Stimulated activated CD4-positive, alpha-beta T cell treated with anti-CD3 and anti-CD28 coated beads, Interleukin-4, amount 100 ng/mL, for 1 hour (primary cell): Measurements from ENCODE around the gene NFASC.

Experiments used
- DNase-seq: peaks from one replicate; pipeline ENCODE4 v3.0.0-alpha.2; 2020

The NFASC gene

DNA sequence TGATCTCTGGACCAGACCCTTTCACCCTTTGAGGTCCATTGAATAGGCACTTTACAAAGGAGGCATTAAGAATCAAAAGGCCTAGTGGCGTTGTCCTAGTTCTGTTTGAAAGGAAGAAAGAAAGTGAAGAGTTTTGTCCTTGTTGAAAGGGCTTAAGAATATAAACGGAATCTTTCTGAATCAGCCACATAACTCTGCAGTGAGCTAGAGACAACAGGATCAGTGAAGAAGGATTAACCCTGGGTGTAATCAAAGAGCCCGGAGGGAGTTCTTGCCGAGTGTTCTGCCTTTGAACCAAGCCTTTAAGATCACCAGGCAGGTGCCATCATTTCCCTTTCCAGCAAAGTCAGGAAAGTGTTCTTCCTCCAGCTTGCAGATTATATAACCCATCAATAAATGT is 117.5 kb downstream of the NFASC start:
- no peak for DNase-seq

DNA sequence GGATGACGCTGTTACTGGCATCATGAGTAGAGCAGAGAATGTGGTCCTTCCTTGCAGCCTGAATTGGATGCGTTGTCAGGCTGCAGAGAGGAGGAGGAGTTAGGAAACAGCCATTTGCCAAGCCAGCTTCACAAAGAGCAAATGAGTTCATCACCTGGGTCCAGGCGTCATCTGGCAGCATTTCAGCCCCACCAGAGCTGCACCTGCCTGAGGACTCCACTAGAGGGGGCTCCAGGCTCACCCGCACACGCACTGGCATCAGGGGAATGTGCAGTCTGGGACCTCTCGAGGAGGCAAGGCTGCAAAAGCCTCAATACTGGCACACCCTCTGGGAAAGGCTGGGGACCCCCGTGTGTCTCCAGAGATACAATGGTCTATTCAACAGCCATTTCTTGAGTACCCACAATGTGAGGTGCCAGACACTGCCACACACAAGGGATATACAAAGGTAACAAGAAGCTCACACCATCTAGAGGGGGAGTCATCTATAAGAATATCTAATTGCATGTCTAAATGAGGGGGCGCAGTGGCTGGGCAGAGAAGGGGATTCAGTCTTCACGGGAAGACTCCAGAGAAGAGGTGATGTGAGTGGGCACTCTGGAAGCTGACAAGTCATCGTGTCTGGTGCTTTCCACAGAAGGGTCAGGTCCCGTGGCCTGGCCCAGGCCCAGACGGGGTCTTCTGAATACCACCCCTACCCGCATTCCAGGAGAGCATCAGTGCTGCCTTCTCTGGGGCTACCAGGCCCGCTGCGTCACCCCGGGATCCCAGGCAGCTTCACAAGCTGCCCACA is 118.8 kb downstream of the NFASC start:
- peak; percentile 42 for DNase-seq

GRCh38 chr1:204990059-204990664 is 119.5 kb downstream of the NFASC start:
- no peak for DNase-seq

DNA sequence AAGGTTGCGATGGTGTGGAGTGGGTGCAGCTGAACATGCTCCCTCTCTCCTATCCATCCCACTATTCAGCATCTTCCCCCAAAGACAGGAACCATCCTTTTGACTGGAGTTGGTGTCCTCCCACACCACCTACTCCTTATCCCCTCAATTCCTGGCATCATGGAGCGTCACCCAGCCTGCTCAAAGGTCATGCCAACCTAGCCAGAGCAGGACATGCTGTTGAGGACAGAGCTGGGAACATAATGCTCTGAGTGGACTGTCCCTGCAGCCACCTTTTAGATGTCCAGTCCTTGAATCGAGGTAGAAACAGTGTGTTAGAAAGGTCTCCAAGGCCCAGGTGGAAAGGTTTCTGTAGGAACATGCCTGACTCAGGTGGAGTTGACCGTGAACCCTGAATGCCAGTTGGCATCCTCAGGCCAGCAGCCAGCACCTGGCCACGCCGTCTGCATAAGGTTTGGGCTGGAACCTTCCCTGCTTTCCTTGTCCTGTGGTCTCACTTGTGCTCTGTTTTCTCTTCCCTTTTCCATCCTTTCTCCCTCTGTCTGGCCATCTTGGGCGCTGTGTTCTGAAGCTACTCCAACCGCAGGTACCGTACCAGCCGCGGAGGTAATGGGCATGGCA is 120.2 kb downstream of the NFASC start:
- no peak for DNase-seq

GRCh38 chr1:204991342-204991844 is 120.7 kb downstream of the NFASC start:
- DNase-seq, result no peak

- DNase-seq, result no peak
These were observed 121.7 kb downstream of the NFASC start for GRCh38 chr1:204992201-204992997.

DNA sequence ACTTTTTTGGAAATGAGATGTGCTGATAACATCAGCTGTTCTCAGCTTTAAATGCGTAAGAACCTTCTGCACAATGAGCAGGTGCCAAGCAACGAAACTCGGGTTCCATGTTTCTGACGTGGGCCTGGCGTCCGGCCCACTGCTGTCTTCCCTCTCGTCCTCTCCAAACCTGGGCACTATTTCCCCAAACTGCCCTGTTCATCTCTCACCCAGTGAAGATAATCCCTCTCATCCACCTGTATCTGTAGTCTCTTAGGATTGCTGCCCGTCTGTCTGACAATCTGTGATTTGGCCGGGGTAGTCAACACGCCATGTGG is 122.3 kb downstream of the NFASC start:
- DNase-seq, result no peak

DNA sequence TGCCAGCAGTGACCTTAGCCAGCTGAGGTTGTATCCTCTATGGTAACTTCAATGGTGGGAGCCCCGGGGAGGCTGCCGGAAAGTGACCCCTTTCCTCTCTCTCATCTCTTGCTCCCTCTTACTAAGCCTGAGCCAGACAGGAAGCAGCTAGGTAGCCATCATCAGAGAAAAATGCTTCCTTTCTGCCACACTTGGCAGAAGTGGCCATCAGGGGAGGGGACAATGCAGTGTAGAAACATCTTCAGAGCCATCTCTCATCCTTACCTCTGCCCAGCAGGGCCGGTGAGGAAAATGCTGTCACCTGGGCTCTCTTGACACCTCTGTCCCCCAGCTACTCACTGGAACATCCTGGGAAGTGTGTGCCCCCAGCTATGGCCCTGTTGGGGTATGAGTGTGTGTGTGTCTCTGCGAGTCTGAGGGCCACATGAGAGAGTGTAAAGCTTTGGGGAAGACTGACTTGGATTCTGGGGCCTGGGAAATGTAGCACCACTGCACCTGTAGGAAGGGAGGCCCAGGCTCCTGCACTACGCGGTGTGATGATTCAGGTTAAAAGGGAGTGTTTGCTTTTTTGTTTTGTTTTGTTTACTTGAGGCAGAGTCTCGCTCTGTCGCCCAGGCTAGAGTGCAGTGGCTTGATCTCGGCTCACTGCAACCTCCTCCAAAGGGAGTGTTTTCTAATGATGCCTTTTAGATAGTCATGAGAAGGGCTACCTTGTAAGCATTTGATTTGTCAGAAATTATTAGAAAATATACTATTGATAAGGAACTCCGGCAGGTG is 123.6 kb downstream of the NFASC start:
- no peak for DNase-seq

GRCh38 chr1:204996981-204997380 is 126.3 kb downstream of the NFASC start:
- no peak for DNase-seq

GRCh38 chr1:204997591-204998355 is 127.1 kb downstream of the NFASC start:
- DNase-seq, result no peak

DNA sequence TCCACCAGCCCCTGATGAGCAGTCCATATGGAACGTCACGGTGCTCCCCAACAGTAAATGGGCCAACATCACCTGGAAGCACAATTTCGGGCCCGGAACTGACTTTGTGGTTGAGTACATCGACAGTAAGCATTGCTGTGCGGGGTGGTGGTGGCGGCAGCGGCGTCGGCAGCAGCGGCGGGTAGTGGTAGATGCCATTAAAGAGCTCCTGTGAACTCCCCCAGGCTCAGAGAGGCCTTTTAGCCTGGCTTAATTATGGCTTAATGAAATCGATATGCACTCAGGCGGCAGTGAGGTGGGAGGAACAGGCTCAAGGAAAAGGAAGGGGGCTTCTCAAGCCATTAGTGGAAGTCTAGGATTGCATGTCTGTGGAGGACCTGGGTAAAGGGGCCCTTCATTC is 130.5 kb downstream of the NFASC start:
- no peak for DNase-seq

DNA sequence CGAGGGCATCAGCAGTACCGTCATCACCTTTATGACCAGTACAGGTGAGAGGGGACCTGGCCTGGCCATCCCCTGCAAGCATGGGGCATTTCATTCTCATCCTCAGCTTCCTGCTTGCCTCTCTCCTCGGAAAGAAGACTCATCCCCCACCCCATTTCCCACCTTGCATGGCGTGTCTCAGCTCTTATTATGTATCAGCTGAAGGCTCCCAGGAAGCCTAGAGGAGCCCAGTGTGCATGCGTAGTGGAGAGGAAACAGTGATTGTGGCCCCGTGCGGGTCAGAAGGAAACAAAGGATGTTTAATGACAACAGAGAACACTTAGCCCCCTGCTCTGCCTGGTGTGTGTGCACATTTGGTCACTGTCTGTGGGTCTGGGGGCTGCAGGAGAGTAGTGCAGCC is 132.0 kb downstream of the NFASC start:
- DNase-seq, result no peak

GRCh38 chr1:205003358-205004131 is 132.9 kb downstream of the NFASC start:
- DNase-seq, result no peak

DNA sequence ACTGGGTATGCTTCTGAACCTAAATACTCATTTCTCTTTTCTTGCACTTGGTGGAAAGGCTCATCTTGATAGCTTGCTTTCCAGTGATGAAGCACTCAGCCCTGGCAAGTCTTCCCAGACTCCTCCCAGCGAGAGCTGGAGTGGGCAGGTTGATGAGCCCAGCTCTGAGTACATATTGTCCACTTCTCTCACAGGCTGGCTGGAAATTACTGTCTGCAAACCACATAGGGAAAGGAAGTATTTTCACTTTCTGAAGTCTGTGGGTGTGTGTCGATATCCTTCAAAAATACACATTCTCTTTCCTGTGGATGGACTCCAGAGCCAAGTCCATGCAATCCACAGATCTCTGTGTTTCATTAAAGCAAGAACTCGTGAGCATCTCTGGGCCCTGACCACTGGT is 133.7 kb downstream of the NFASC start:
- DNase-seq, result no peak

GRCh38 chr1:205008896-205009295 is 138.2 kb downstream of the NFASC start:
- DNase-seq, result no peak

DNA sequence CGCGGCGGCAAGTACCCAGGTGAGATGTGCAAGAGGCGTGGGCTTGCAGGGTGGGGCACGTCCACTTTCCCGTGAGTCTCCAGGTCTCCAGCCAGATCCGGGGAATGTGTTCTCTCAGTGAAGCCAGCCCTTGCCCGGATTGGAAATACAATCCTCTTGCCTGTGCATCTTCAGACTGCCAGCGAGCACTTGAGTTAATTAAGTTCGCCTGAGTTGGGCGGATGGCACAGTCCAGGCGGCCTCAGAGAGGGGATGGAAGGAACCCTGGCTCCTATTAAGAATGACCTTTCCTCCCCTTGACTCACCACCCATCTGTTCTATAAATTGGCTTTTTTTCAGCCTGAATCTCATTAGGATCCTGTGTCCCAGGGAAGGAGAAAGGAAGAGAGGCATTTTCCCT is 139.0 kb downstream of the NFASC start:
- DNase-seq, result no peak

DNA sequence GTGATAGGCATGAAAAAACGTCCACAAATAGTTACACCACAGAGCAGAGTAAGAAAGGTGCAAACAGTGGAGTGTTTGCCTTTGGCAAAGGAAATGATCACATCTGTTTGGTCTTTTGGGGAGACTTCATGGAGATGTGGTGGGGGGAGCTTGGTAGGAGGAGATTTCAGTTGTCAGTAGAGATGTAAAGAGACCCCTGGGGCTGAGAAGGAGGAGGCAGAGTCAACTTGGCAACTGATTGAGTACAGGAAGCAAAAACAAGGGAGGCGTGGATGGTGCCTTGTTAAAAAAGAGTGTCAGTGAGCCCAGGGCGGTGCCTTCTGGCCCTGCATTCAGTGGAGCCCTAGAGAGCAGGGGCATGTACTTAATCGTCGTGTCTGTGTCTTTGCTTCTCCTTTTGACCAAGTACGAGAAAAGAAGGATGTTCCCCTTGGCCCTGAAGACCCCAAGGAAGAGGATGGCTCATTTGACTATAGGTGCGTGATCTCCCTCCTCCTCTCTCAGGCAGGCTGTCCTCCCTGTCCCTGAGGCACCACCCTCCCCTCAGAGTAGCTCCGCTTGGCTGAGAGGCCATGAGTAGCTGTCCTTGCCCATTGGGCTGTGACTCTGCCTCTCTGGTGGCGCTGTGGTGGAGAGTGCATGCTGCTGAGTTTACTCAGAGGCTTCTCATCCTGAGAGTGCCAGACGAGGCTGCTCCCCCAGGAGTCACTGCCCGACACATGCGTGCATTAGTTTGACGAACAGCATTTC is 141.9 kb downstream of the NFASC start:
- DNase-seq, result no peak

DNA sequence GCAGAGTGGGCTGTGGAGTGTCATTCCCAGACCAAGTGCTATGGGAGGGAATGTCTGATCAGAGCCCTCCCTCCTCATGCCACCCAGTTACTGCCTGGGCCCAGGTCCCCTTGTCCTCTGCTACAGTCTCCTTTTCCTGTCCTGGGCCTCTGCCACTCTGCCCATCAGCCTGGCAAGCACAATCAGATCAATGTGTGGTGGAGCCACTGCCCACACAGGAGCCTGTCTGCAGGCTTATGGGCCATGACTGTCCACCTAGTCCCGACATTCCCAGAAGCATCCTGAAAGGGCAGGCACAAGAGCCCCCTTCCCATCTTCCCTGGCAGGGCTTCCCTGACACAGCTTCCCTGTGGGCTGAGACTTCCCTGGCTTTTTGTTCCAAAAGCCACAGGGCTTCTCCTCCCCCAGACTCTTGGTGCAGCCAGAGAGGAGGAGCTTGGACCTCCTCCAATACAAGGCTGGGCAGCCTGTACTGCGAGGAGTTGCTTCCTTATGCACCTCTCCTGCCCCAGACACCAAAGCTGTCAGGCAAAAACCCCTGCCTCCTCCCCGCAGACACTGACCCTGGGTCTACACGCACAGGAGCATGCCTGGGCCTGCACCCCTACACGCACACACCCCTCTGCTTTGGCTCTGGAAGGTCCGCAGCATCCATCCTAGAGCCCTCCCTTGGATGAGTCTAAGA is 143.2 kb downstream of the NFASC start:
- no peak for DNase-seq

- no peak for DNase-seq
These were observed 144.1 kb downstream of the NFASC start for GRCh38 chr1:205014783-205015182.

DNA sequence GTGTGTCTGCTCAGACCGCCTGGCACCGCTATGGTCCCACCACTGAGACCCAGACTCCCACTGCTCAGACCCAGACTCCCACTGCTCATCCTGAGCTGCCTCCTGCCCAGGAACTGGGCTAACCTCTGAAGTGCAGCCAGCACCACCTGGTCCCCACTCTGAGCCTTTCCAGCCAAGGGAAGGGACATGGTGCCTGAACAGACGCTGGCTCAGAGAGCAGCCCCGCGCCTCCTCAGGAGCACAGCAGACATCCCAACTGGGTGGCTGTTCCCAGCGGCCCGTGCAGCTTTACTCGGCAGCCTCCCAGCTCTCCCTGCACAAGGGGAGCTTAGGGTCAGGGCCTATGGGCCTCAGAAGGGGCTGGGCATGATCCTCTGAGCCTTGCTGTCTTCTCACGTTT is 144.6 kb downstream of the NFASC start:
- DNase-seq, result no peak
